GM10248 (cell line): Measurements from ENCODE around the gene APOL1.
A peak's percentile ranks its signal among the peaks of the same experiment; 100 is the strongest.

Experiments
- CTCF ChIA-PET: fragments of 300-600 bp; sonication (Branson Sonifier 250); formaldehyde crosslinking; extraction: SDS; loops from one replicate; lab custom pipeline; 2021; ENCODE audit warnings: antibody characterized with exemption; lab: Yijun Ruan, JAX
- POLR2A ChIA-PET: fragments of 350-650 bp; sonication (Branson Sonifier 250); formaldehyde crosslinking; extraction: SDS; loops from one replicate; lab custom pipeline; 2020; ENCODE audit warnings: antibody characterized with exemption; lab: Yijun Ruan, JAX
- DNase-seq: peaks from one replicate; pipeline ENCODE4 v3.0.0; 2012; ENCODE audit errors: extremely low spot score
- CTCF ChIP-seq: IDR thresholded peaks from 2 replicates; pipeline ENCODE4 v1.5.1; 2012; ENCODE audit warnings: mild to moderate bottlenecking, low read depth; ENCODE audit errors: extremely low read depth, missing control alignments, control extremely low read depth

APOL1 gene

GRCh38 chr22:36298118-36298517, 45.2 kb downstream of the APOL1 start:
- DNase-seq: no peak
- TF ChIP-seq CTCF: no peak
- CTCF ChIA-PET: interaction anchor here (0.9 to 10.1 kb wide), 8 partner anchors 12 to 188 kb away, joined by 3 to 233 read pairs (median 7); partner anchors contain the start of gene APOL2
- POLR2A ChIA-PET: no interaction called here

- TF ChIP-seq CTCF: no peak
- ChIA-PET CTCF (interaction anchor here (0.9 to 10.1 kb wide), 9 partner anchors 13 to 188 kb away, joined by 3 to 233 read pairs (median 4); partner anchors contain the start of gene APOL2), POLR2A (no interaction called here)
- DNase-seq: no peak
Observed at GRCh38 chr22:36298601-36299000, 45.7 kb downstream of the APOL1 start.

GRCh38 chr22:36299295-36299694, 46.4 kb downstream of the APOL1 start:
- TF ChIP-seq CTCF: no peak
- ChIA-PET CTCF (interaction anchor here (0.9 to 10.1 kb wide), 10 partner anchors 11 to 171 kb away, joined by 3 to 233 read pairs (median 18); partner anchors contain the start of gene APOL2), POLR2A (interaction anchor here (0.6 kb wide), 1 partner anchor 185 kb away, joined by 7 read pairs; no protein-coding TSS in a partner anchor)
- no peak for DNase-seq

GRCh38 chr22:36299911-36300310, 47.0 kb downstream of the APOL1 start:
- CTCF ChIA-PET: interaction anchor here (1.1 to 10.1 kb wide), 25 partner anchors 9 to 209 kb away, joined by 3 to 233 read pairs (median 7); partner anchors contain the start of genes APOL2 and MYH9
- no peak for DNase-seq
- TF ChIP-seq CTCF: no peak
- POLR2A ChIA-PET: no interaction called here

GRCh38 chr22:36300396-36301212, 47.7 kb downstream of the APOL1 start:
- no peak for DNase-seq
- ChIA-PET CTCF (interaction anchor here (0.6 to 10.1 kb wide), 53 partner anchors 8 to 235 kb away, joined by 3 to 233 read pairs (median 4); partner anchors contain the start of genes APOL2, FOXRED2, MYH9 and TXN2), POLR2A (no interaction called here)
- no peak for TF ChIP-seq CTCF

GRCh38 chr22:36301384-36301828, 48.5 kb downstream of the APOL1 start:
- peak; percentile 92 for TF ChIP-seq CTCF
- CTCF ChIA-PET: interaction anchor here (0.7 to 10.1 kb wide), 39 partner anchors 8 to 236 kb away, joined by 3 to 233 read pairs (median 6); partner anchors contain the start of genes FOXRED2, MYH9 and TXN2
- DNase-seq: peak; percentile 86
- POLR2A ChIA-PET: no interaction called here
